Measurements from ENCODE around the gene FOXO3. TPM values are rescaled to one million over a fixed set of nuclear protein-coding genes. Genes with fewer than 3 reads are reported as not detected.
"Not testable (repeated sequence)": the region's sequence is repeated elsewhere in the genome, so short reads cannot be mapped to it uniquely, and the experiment has no call there.

FOXO3 gene
- total RNA-seq, 6 experiments from 2014 or later, result 21.1 to 28.9 (median 24.2) TPM

- no peak for TF ChIP-seq CTCF (IDR thresholded peaks at IDR 0.05)
- peaks cover 38% of the 10 kb centered on the region for H3K4me1 Mint-ChIP-seq (ENCODE audit: low read depth)
- no peak for DNase-seq
- H3K9me3 Mint-ChIP-seq, result no peaks in the 10 kb centered on the region
- H3K27ac Mint-ChIP-seq, result no peak overlapping the region
- H3K36me3 Mint-ChIP-seq (ENCODE audit: low read depth), result peaks cover 16% of the 10 kb centered on the region; the same call in 1 of the 2 replicates
- H3K4me3 Mint-ChIP-seq, result no peak overlapping the region
- H3K27me3 Mint-ChIP-seq (ENCODE audit: insufficient read depth), result no peaks in the 10 kb centered on the region
Measured at GRCh38 chr6:108661982-108662381, 101.3 kb downstream of the FOXO3 start.

- H3K27me3 Mint-ChIP-seq (ENCODE audit: insufficient read depth), result no peaks in the 10 kb centered on the region
- peaks cover 16% of the 10 kb centered on the region; the same call in 1 of the 2 replicates for H3K36me3 Mint-ChIP-seq (ENCODE audit: low read depth)
- no peak overlapping the region for H3K27ac Mint-ChIP-seq
Measured at GRCh38 chr6:108662702-108663101, 102.0 kb downstream of the FOXO3 start.

GRCh38 chr6:108663494-108664064 is 102.9 kb downstream of the FOXO3 start:
- H3K27ac Mint-ChIP-seq; H3K9me3 Mint-ChIP-seq; DNase-seq; H3K27me3 Mint-ChIP-seq (ENCODE audit: insufficient read depth); H3K4me3 Mint-ChIP-seq: not testable (repeated sequence)
- peaks cover 18% of the 10 kb centered on the region for H3K36me3 Mint-ChIP-seq (ENCODE audit: low read depth)
- H3K4me1 Mint-ChIP-seq (ENCODE audit: low read depth), result peaks cover 34% of the 10 kb centered on the region

More at GRCh38 chr6:108662702-108663101, 102.0 kb downstream of the FOXO3 start:
- H3K4me1 Mint-ChIP-seq (ENCODE audit: low read depth), result peaks cover 33% of the 10 kb centered on the region
- no peak for TF ChIP-seq CTCF (IDR thresholded peaks at IDR 0.05)
- no peaks in the 10 kb centered on the region for H3K9me3 Mint-ChIP-seq
- H3K4me3 Mint-ChIP-seq, result no peak overlapping the region
- DNase-seq, result no peak

GRCh38 chr6:108665495-108666196 is 104.9 kb downstream of the FOXO3 start:
- Mint-ChIP-seq H3K27me3 (ENCODE audit: insufficient read depth) (no peaks in the 10 kb centered on the region), H3K9me3 (no peaks in the 10 kb centered on the region), H3K4me1 (ENCODE audit: low read depth) (peaks cover 28% of the 10 kb centered on the region), H3K4me3 (no peak overlapping the region), H3K36me3 (ENCODE audit: low read depth) (peaks cover 19% of the 10 kb centered on the region), H3K27ac (no peak overlapping the region)
- no peak for DNase-seq
- TF ChIP-seq CTCF (IDR thresholded peaks at IDR 0.05), result no peak

GRCh38 chr6:108666656-108667260 is 106.0 kb downstream of the FOXO3 start:
- TF ChIP-seq CTCF (IDR thresholded peaks at IDR 0.05), result no peak
- no peak overlapping the region for H3K4me3 Mint-ChIP-seq
- H3K36me3 Mint-ChIP-seq (ENCODE audit: low read depth), result peaks cover 19% of the 10 kb centered on the region
- peaks cover 27% of the 10 kb centered on the region for H3K4me1 Mint-ChIP-seq (ENCODE audit: low read depth)
- H3K27ac Mint-ChIP-seq, result no peak overlapping the region
- no peak for DNase-seq
- no peaks in the 10 kb centered on the region for H3K27me3 Mint-ChIP-seq (ENCODE audit: insufficient read depth)
- no peaks in the 10 kb centered on the region for H3K9me3 Mint-ChIP-seq

GRCh38 chr6:108667993-108668392 is 107.3 kb downstream of the FOXO3 start:
- H3K4me1 Mint-ChIP-seq (ENCODE audit: low read depth), result peaks cover 21% of the 10 kb centered on the region
- H3K36me3 Mint-ChIP-seq (ENCODE audit: low read depth), result peaks cover 19% of the 10 kb centered on the region
- no peak overlapping the region for H3K4me3 Mint-ChIP-seq
- no peaks in the 10 kb centered on the region for H3K9me3 Mint-ChIP-seq
- H3K27me3 Mint-ChIP-seq (ENCODE audit: insufficient read depth), result no peaks in the 10 kb centered on the region; the same call in 1 of the 2 replicates
- H3K27ac Mint-ChIP-seq, result no peak overlapping the region
- no peak for TF ChIP-seq CTCF (IDR thresholded peaks at IDR 0.05)
- DNase-seq, result no peak
